Activated CD8-positive, alpha-beta memory T cell treated with anti-CD3 and anti-CD28 coated beads, Interleukin-2, amount 10 ng/mL, durations not matched to agents 7 days and 5 days (primary cell): ENCODE measurements around the gene ADSL. TPM values are rescaled to one million over a fixed set of nuclear protein-coding genes. Genes with fewer than 3 reads are reported as not detected.
"Not testable (repeated sequence)": the region's sequence is repeated elsewhere in the genome, so short reads cannot be mapped to it uniquely, and the experiment has no call there.

Source experiments
- ATAC-seq: fragments of 150-1000 bp; cut with Tn5 transposase; one replicate; pipeline ENCODE4 v1.10.0; 2021; ENCODE audit warnings: moderate library complexity
- CTCF ChIA-PET: fragments of 350-600 bp; sonication (Branson Sonifier 250); formaldehyde crosslinking; loops from one replicate; lab custom pipeline; 2021; ENCODE audit warnings: antibody characterized with exemption; lab: Charles Lee
- DNase-seq: peaks from one replicate; pipeline ENCODE4 v3.0.0-alpha.2; 2020
- H3K27ac Mint-ChIP-seq: one replicate; pipeline ENCODE4 v1.8.0; 2021; ENCODE audit warnings: mild to moderate bottlenecking, mixed read lengths
- H3K27me3 Mint-ChIP-seq: one replicate; pipeline ENCODE4 v1.8.0; 2021; ENCODE audit warnings: mixed read lengths
- H3K36me3 Mint-ChIP-seq: one replicate; pipeline ENCODE4 v1.8.0; 2021; ENCODE audit warnings: mild to moderate bottlenecking, mixed read lengths
- H3K4me1 Mint-ChIP-seq: one replicate; pipeline ENCODE4 v1.8.0; 2021; ENCODE audit warnings: mixed read lengths
- H3K4me3 Mint-ChIP-seq: one replicate; pipeline ENCODE4 v1.8.0; 2021; ENCODE audit warnings: mild to moderate bottlenecking, moderate library complexity, mixed read lengths
- H3K9me3 Mint-ChIP-seq: one replicate; pipeline ENCODE4 v1.8.0; 2022; ENCODE audit warnings: low read depth, mixed read lengths
- total RNA-seq, 2 experiments: library from RNA; stranded (reverse); gene quantifications; one replicate each; pipeline ENCODE4 v1.2.3, GENCODE V29; 2021

Gene ADSL
- total RNA-seq, 2 experiments from 2014 or later = 98.3 to 109 TPM

GRCh38 chr22:40352763-40353162, 6.5 kb downstream of the ADSL start:
- ATAC-seq (no peak), DNase-seq (no peak)
- no peaks in the 10 kb centered on the region for H3K9me3 Mint-ChIP-seq
- no peaks in the 10 kb centered on the region for H3K27me3 Mint-ChIP-seq
- no peak overlapping the region for H3K4me3 Mint-ChIP-seq
- peaks cover 16% of the 10 kb centered on the region for H3K4me1 Mint-ChIP-seq
- no peak overlapping the region for H3K27ac Mint-ChIP-seq
- peaks cover 38% of the 10 kb centered on the region for H3K36me3 Mint-ChIP-seq
- CTCF ChIA-PET = interaction anchor here (0.7 to 1.8 kb wide), 3 partner anchors 26 to 818 kb away, joined by 3 to 4 read pairs (median 3); no protein-coding TSS in a partner anchor

- no peaks in the 10 kb centered on the region for H3K27me3 Mint-ChIP-seq
- CTCF ChIA-PET = interaction anchor here (0.6 to 1.5 kb wide), 2 partner anchors 13 to 59 kb away, joined by 4 to 6 read pairs; no protein-coding TSS in a partner anchor
- H3K4me1 Mint-ChIP-seq = no peaks in the 10 kb centered on the region
- H3K4me3 Mint-ChIP-seq = no peak overlapping the region
- H3K36me3 Mint-ChIP-seq = peaks cover 58% of the 10 kb centered on the region
- no peak for DNase-seq
- no peak for ATAC-seq
- H3K27ac Mint-ChIP-seq = no peak overlapping the region
- no peaks in the 10 kb centered on the region for H3K9me3 Mint-ChIP-seq
Observed at GRCh38 chr22:40361100-40361499, 14.8 kb downstream of the ADSL start.

DNA sequence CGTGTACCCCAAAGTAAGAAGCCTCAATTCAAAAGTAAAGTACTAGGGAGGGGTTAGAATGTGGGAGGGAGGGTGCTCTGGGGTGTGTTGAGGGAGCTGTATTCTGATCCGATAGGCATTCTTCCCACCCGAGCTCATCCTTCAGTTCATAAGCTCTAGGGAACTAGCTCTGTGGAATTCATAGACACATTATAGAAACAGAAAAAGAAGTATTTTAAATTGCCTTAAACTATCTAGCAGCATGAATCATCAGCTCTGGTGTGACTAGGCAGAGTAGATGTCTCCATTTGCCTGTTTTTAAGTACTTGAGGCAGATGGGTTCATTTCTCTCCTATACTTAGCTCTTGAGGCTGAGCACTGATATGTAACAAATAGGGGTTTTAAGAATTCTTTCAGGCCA, 16.8 kb downstream of the ADSL start:
- ATAC-seq (no peak), DNase-seq (no peak)
- Mint-ChIP-seq H3K9me3 (no peaks in the 10 kb centered on the region), H3K36me3 (peaks cover 58% of the 10 kb centered on the region), H3K27me3 (no peaks in the 10 kb centered on the region), H3K4me1 (no peaks in the 10 kb centered on the region), H3K27ac (no peak overlapping the region), H3K4me3 (no peak overlapping the region)
- CTCF ChIA-PET = interaction anchor here (1.5 kb wide), 1 partner anchor 14 kb away, joined by 4 read pairs; no protein-coding TSS in a partner anchor

- CTCF ChIA-PET = no interaction called here
- ATAC-seq = no peak
- Mint-ChIP-seq H3K4me3 (no peak overlapping the region), H3K9me3 (no peaks in the 10 kb centered on the region), H3K27me3 (no peaks in the 10 kb centered on the region), H3K27ac (peak overlapping the region; percentile 13), H3K4me1 (peaks cover under 1% of the 10 kb centered on the region), H3K36me3 (peaks cover 51% of the 10 kb centered on the region)
- DNase-seq = no peak
Observed at GRCh38 chr22:40364431-40364830, 18.1 kb downstream of the ADSL start.

DNA sequence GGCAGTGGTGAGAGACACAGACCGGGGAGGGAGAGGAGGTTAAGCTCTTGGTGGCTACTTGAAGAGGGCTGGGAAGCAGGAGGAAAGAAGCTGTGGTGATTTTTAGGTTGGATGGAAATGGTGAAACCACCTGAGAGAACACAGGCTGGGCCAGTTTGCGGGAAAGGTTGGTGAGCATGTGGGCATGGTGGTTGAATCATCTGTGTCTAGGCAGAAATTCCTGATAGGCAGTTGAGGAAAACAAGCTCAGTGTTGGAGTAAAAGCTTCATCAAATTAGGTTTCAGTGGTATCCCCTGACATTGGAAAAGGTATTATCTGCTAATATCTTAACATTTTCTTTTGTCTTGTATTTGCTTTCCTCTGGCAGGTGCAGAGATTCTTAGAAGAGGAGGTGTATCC, 19.8 kb downstream of the ADSL start:
- DNase-seq = no peak
- CTCF ChIA-PET = interaction anchor here (2.1 kb wide), 1 partner anchor 18 kb away, joined by 7 read pairs; no protein-coding TSS in a partner anchor
- Mint-ChIP-seq H3K4me1 (peaks cover 6% of the 10 kb centered on the region), H3K36me3 (peaks cover 41% of the 10 kb centered on the region), H3K4me3 (no peak overlapping the region), H3K27ac (peak overlapping the region; percentile 38), H3K9me3 (no peaks in the 10 kb centered on the region), H3K27me3 (no peaks in the 10 kb centered on the region)
- no peak for ATAC-seq

DNA sequence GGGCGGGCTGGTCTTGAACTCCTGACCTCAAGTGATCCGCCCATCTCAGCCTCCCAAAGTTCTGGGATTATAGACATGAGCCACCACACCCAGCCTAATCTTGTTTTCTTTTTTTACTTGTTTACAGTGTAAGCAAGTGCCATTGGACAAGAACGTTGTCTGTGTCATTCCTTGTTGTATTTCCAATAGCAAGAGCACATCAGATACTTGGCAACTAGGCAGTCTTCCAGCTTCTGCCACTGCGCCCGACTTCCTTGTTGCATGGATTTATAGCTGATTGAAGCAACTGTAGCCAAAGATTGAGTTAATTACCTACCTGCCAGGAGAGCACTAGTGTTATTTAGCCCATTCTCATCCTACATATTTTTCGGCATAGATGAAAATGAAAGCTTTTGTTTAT, 21.0 kb downstream of the ADSL start:
- no peak for ATAC-seq
- Mint-ChIP-seq H3K27ac (no peak overlapping the region), H3K4me1 (peaks cover 10% of the 10 kb centered on the region), H3K36me3 (peaks cover 29% of the 10 kb centered on the region), H3K4me3 (no peak overlapping the region), H3K9me3 (no peaks in the 10 kb centered on the region), H3K27me3 (no peaks in the 10 kb centered on the region)
- CTCF ChIA-PET = interaction anchor here (2.1 kb wide), 1 partner anchor 19 kb away, joined by 7 read pairs; no protein-coding TSS in a partner anchor
- no peak for DNase-seq

GRCh38 chr22:40368016-40368415, 21.7 kb downstream of the ADSL start:
- H3K4me1 Mint-ChIP-seq = peaks cover 15% of the 10 kb centered on the region
- no peak for DNase-seq
- no peaks in the 10 kb centered on the region for H3K9me3 Mint-ChIP-seq
- no peak overlapping the region for H3K4me3 Mint-ChIP-seq
- H3K27ac Mint-ChIP-seq = no peak overlapping the region
- no peaks in the 10 kb centered on the region for H3K27me3 Mint-ChIP-seq
- H3K36me3 Mint-ChIP-seq = peaks cover 24% of the 10 kb centered on the region
- CTCF ChIA-PET = interaction anchor here (1.0 kb wide), 1 partner anchor 19 kb away, joined by 4 read pairs; no protein-coding TSS in a partner anchor
- no peak for ATAC-seq

DNA sequence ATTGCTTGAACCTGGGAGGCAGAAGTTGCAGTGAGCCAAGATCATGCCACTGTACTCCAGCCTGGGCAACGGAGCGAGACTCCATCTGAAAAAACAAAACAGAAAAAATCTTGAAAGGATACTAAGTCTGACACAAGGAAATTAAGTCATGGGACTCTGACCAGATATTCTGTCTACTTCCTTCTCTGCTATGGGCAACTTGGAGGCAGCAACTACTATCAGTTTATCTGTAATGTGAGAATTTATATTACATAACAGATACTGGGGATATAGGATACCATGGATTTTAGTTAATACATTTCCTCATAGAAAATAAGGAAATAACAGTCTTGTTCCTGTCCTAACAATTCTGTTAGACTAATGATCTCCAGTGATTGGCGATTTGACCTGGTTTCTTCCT, 22.5 kb downstream of the ADSL start:
- no peak for DNase-seq
- Mint-ChIP-seq H3K4me1 (peaks cover 19% of the 10 kb centered on the region), H3K36me3 (peaks cover 26% of the 10 kb centered on the region), H3K9me3 (no peaks in the 10 kb centered on the region), H3K27ac (peak overlapping the region; percentile 8), H3K27me3 (no peaks in the 10 kb centered on the region), H3K4me3 (no peak overlapping the region)
- CTCF ChIA-PET = interaction anchor here (1.0 to 2.0 kb wide), 3 partner anchors 14 to 21 kb away, joined by 4 to 7 read pairs (median 5); no protein-coding TSS in a partner anchor
- no peak for ATAC-seq

DNA sequence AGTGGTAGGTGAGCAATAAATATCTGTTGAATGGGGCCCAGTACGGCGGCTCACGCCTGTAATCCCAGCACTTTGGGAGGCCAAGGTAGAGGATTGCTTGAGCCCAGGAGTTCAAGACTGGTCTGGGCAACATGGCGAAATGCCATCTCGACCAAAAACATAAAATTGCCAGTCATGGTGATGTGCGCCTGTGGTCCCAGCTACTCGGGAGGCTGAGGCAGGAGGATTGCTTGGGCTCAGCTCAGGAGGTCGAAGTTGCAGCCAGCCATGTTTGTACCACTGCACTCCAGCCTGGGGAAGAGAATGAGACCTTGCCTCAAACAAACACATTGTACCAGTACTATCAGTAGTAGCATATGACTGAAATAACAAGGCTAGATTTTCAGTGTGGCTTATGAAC, 28.3 kb downstream of the ADSL start:
- peaks cover 17% of the 10 kb centered on the region for H3K4me1 Mint-ChIP-seq
- no peak for ATAC-seq
- peaks cover 11% of the 10 kb centered on the region for H3K36me3 Mint-ChIP-seq
- no peak for DNase-seq
- no peaks in the 10 kb centered on the region for H3K9me3 Mint-ChIP-seq
- CTCF ChIA-PET = interaction anchor here (0.7 kb wide), 1 partner anchor 22 kb away, joined by 4 read pairs; no protein-coding TSS in a partner anchor
- no peak overlapping the region for H3K4me3 Mint-ChIP-seq
- H3K27me3 Mint-ChIP-seq = no peaks in the 10 kb centered on the region
- no peak overlapping the region for H3K27ac Mint-ChIP-seq

DNA sequence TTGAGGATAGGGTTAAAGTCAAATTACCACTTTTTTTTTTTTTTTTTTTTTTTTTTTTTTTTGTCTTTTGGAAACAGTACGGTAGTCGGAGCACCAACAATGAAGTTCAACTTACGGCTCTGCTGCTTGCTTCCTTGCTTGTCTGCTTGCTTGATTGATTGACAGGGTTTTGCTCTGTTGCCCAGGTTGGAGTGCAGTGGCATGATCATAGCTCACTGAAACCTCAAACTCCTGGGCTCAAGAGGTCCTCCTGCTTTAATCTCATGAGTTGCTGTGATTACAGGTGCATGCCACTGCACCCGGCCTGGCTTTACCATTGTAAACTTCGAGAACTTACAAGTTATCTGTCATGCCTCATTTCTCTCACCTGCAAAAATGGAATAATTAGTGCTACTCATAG, 29.8 kb downstream of the ADSL start:
- H3K36me3 Mint-ChIP-seq = peaks cover 11% of the 10 kb centered on the region
- CTCF ChIA-PET = interaction anchor here (0.7 to 1.5 kb wide), 2 partner anchors 29 to 181 kb away, joined by 3 read pairs; no protein-coding TSS in a partner anchor
- no peak overlapping the region for H3K4me3 Mint-ChIP-seq
- no peaks in the 10 kb centered on the region for H3K27me3 Mint-ChIP-seq
- no peak overlapping the region for H3K27ac Mint-ChIP-seq
- H3K4me1 Mint-ChIP-seq = peaks cover 13% of the 10 kb centered on the region
- no peaks in the 10 kb centered on the region for H3K9me3 Mint-ChIP-seq
- no peak for DNase-seq
- no peak for ATAC-seq

DNA sequence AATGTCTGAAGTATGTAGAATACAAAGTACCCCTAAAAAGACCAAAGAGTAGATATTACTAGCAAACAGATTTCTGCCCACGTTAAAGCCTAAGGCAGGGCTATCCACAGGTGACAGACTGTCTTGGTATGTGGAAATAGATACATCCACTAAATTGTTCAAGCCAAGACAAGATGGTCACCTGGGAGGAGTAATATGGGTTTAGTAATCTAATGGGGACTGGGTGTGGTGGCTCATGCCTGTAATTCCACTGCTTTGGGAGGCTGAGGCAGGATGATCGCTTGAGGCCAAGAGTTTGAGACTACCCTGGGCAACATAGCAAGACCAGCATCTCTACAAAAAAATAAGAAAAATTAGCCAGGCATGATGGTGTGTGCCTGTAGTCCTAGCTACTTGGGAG, 31.6 kb downstream of the ADSL start:
- Mint-ChIP-seq H3K4me3 (no peak overlapping the region), H3K27ac (no peak overlapping the region), H3K9me3 (no peaks in the 10 kb centered on the region), H3K4me1 (peaks cover 3% of the 10 kb centered on the region), H3K36me3 (peaks cover 11% of the 10 kb centered on the region), H3K27me3 (no peaks in the 10 kb centered on the region)
- ATAC-seq (no peak), DNase-seq (no peak)
- CTCF ChIA-PET = interaction anchor here (1.3 kb wide), 1 partner anchor 59 kb away, joined by 4 read pairs; no protein-coding TSS in a partner anchor

DNA sequence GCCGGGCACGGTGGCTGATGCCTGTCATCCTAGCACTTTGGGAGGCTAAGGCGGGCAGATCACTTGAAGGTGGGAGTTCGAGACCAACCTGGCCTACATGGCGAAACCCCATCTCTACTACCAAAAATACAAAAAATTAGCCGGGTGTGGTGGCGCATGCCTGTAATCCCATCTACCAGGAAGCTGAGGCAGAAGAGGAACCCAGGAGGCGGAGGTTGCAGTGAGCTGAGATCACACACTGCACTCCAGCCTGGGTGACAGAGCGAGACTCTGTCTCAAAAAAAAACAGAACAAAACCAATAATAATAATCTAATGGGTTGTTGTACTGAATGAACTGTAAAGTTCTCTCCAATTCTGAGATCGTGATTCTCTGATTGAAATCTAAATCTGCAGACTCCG, 32.1 kb downstream of the ADSL start:
- DNase-seq, H3K4me3 Mint-ChIP-seq, H3K27me3 Mint-ChIP-seq, H3K36me3 Mint-ChIP-seq, H3K9me3 Mint-ChIP-seq, H3K27ac Mint-ChIP-seq, H3K4me1 Mint-ChIP-seq, ATAC-seq: not testable (repeated sequence)
- CTCF ChIA-PET = interaction anchor here (1.3 kb wide), 1 partner anchor 58 kb away, joined by 4 read pairs; no protein-coding TSS in a partner anchor

DNA sequence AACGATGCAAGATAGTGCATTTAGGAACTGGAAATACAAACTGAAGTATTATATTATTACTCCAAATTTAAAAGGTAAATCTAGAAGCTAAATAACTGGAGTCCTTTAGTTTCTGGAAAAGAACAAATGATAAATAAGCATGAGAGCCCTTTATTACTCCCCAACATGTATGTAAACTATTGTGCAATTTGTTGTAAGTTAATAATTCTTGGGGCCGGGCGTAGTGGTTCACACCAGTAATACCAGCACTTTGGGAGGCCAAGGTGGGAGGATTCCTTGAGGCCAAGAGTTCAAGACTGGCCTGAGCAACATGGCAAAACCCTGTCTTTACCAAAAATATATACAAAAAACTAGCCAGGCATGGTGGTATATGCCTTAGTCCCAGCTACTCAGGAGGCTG, 35.2 kb downstream of the ADSL start:
- DNase-seq (no peak), ATAC-seq (no peak)
- Mint-ChIP-seq H3K9me3 (no peaks in the 10 kb centered on the region), H3K4me1 (peaks cover 20% of the 10 kb centered on the region), H3K36me3 (peaks cover 5% of the 10 kb centered on the region), H3K4me3 (no peak overlapping the region), H3K27me3 (no peaks in the 10 kb centered on the region), H3K27ac (no peak overlapping the region)
- CTCF ChIA-PET = interaction anchor here (1.3 to 1.5 kb wide), 2 partner anchors 11 to 541 kb away, joined by 3 to 4 read pairs; no protein-coding TSS in a partner anchor

DNA sequence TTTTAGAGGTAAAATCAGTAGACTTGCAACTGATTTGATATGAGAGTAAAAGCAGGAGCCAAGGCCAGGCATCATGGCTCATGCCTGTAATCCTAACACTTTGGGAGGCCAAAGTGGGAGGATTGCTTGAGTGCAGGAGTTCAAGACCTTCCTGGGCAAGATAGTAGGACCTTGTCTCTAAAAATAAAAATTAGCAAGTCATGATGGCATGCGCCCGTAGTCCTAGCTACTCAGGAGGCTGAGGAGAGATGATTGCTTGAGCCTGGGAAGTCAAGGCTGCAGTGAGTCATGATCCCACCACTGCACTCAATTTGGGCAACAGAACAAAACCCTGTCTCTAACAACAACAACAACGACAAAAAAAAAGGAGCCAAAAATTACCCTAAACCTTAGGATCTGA, 37.6 kb downstream of the ADSL start:
- ATAC-seq (no peak), DNase-seq (no peak)
- Mint-ChIP-seq H3K4me3 (no peak overlapping the region), H3K36me3 (peaks cover 6% of the 10 kb centered on the region), H3K27ac (no peak overlapping the region), H3K4me1 (peaks cover 23% of the 10 kb centered on the region), H3K9me3 (no peaks in the 10 kb centered on the region), H3K27me3 (no peaks in the 10 kb centered on the region)
- CTCF ChIA-PET = no interaction called here
